HG03039 (cell line): ENCODE results near the gene MAS1L.
"Not testable (repeated sequence)": the region's sequence is repeated elsewhere in the genome, so short reads cannot be mapped to it uniquely, and the experiment has no call there.

Experiments used
- ATAC-seq: cut with Tn5 transposase; IDR thresholded peaks from one replicate; pipeline ENCODE4 v1.9.1; 2021; ENCODE audit warnings: mild to moderate bottlenecking, moderate library complexity; ENCODE audit not compliant: unreplicated experiment

The MAS1L gene

DNA sequence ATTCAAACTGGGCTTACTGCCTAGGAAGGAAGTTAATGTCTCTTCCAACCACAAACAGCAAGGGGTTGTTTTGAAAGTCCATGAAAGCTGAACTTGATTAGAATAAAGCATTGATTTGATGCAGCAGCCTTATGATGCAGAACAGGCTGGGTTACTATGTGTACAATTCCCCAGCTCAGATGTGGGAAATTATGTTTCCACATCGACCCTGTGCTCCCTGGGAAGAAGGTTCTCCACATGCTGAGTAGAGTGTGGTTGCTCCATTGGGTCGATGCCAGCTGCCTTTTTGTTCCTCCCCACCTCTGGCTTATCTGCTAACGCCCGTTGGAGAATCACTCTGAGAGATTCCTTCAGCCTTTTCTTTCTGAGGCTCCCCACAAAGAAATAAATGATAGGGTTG lies 1.2 kb downstream of the MAS1L start:
- ATAC-seq: no peak

DNA sequence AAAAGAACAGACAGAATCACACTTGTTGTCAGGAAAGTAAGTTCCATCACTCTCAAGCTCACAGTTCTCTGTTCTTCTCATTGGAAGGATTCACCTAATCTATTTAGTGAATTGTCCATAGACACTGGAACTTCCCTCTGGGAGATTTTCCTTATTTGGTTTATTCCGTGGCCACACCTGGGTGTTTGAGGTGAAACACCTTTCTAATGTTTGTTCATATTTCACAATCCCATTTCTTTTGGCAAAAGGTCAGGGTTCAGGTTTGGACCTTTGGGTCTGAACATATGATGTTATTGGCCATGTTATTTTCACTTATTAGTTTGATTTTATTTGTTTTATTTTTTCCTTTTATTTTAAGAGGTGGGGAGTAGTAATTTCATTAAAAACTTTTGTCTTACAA lies 4.0 kb downstream of the MAS1L start:
- no peak for ATAC-seq

DNA sequence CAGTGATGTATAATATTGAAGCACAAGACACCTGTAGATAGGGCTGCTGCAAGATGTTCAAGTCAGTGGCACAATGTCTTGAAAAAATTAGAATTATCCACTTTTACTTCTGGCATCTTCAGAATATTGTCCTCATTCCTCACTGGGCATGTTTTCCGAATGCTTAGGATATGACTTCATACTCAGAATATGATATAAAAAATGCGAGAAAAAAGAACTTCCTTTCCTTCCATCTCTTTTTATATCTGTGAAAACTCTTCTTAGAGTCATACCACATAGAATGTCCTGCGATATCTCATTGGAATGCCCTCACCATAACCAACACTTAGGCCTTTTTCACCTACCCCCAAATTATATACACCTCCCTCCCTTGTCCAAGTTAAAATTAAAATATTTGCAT lies 4.6 kb downstream of the MAS1L start:
- ATAC-seq: no peak

DNA sequence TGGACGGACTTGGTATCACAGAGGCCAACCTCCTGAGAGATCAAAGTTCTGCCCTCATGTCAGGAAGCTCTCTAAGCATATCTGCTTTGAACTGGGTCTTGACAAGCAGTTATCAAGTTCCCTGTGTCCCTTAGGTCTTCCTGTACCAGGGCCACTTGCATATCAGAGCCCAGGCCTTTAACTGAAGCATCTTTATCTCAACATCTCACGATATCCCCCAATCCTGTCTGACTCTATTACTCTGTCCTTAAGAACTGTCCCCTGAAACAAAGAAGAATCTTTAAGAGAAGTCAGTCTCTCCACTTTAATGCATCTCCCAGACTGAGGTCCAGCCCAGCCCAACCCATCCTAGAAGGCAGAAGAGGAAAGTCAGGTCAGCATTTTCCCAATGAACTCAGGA lies 8.2 kb downstream of the MAS1L start:
- no peak for ATAC-seq

DNA sequence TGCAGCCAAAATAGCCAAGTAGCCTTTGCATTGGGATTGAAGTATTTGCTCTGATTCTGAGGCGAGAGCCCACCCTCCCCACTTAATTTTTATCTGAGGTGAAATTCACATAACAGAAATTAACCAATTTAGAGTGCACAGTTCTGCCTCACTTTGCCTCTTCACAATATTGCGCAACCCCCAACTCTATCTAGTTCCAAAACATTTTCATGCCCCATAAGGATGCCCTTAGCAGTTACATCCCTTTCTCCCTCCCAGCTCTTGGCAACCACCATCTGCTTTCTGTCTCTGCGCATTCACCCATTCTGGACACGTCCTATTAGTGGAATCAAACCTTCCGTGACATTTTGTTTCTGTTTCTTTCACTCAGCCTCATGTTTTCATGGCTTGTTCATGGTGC lies 9.0 kb downstream of the MAS1L start:
- ATAC-seq: no peak

DNA sequence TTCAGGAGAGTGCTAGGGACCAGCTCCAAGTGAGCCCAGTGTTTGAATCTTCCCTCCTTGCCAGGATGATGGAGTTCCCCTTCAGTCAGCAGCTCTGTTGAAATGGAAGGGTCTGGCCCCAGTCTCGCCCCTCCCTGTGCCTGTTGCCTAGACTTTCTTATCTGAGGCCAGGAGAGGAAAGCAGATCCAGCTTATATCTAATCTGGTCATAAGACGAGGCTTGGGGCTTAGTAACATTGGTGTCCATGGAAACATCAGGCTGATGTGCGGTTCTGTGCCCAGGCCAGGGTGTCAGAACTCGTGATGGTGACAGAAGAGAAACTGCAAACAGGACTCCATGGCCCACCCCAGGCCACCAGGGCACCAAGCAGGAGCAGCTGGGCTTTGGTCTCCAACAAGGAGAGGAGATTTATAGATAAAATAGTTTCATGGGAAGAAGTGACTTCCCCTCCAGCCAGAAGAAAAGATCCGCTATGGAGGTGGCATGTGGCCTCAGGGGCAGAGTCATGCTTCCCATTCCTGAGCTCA lies 9.8 kb downstream of the MAS1L start:
- ATAC-seq: no peak

DNA sequence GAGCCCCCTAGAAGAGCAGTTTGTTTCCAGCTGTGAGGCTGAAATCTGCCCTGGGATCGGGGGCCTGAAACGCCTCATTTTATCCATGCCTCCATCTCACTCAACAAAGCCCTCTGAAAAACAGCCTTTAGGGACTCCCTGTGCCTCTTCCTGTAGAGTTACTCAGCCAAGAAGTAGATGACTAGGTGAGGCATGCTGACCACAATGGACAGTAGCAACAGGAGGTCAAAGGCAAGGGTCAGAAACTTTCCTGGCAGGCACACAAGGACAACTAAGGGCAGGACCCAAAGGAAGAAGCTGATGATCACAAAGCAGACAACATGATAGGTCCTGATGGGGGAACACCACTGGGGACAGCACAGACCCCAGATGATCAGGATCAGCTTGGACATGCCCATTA lies 12.8 kb downstream of the MAS1L start:
- no peak for ATAC-seq

DNA sequence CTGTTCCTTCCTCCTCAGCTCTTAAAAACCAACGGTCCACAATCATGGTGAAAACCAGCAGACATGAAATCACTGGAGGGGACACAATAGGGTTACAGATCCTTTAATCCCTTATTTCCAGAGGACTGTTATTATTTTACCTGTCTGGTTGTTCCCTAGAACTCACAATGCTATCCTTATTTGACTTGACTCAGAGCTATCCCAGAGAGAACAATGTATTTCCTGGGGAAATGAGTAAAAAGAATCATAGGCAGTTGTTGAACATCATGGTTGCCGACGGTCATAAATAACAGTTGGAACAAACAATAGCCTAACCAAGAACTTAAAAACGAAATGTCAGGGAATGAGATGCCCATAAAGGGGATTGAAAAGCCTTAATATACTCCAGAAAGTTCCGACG lies 21.5 kb downstream of the MAS1L start:
- no peak for ATAC-seq

DNA sequence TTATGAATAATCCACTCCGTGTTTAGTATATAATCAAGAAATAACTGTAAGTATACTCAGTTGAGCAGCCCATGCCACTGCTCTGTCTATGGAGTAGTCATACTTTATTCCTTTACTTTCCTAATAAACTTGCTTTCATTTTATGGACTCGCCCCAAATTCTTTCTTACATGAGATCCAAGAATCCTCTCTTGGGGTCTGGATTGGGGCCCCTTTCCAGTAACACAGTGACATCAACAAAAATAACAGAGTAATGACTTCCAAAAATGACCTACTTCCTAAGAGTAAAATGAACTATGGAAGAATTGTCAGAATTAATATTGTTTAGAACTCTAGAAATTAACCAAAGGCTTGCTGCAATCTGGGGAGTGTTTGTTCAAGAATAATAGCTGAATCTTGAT lies 22.0 kb downstream of the MAS1L start:
- ATAC-seq: no peak

DNA sequence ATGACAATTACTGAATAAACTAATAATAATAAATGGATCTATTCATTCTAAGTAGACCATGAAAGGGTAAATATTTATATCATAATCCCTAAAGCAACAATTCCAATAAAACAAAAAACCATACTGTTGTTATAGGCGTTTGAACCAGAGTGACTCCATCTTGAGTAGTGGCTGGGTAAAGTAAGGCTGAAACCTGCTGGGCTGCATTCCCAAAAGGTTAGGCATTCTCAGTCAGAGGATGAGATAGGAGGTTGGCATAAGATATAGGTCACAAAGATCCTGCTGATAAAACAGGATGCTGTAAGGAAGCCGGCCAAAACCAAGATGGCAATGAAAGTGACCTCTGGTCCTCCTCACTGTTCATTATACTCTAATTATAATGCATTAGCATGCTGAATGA lies 22.5 kb downstream of the MAS1L start:
- ATAC-seq: no peak

DNA sequence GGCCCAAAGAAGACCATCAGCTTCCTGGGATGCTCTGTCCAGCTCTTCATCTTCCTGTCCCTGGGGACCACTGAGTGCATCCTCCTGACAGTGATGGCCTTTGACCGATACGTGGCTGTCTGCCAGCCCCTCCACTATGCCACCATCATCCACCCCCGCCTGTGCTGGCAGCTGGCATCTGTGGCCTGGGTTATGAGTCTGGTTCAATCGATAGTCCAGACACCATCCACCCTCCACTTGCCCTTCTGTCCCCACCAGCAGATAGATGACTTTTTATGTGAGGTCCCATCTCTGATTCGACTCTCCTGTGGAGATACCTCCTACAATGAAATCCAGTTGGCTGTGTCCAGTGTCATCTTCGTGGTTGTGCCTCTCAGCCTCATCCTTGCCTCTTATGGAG lies 25.7 kb downstream of the MAS1L start:
- no peak for ATAC-seq

DNA sequence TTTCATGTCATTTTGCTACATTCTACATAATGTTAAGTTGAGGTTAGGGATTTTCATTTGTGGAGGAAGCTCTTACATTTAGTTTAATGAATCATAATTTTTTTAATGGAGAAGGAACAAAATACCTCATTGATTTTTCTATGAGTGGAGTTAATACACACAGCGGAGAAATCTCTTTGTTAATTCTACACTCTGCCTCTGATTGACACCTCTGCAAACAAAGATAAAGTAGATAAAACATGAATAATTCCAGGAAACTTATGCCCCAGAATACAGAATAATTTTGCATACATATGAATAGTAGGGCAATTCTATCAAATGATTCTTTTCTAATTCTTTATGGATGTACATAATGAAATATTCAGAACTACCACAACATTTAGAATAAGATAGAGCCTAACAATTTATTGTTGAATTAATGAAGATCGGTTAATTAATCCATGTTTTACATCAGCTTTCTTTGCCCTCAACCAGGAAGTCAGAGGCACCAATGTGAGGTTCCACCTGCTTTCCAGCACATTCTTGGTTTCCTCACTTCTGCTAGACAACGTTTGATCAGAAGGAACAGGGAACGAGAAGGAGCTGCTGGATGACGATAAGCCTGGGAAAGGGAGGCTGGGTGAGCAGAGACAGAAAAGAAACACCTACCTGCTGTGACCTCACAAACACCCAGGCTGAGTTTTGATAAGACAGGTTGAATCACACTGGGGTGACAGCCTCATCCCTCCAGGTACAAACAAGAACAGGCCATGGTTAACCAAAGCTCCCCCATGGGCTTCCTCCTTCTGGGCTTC lies 26.5 kb downstream of the MAS1L start:
- ATAC-seq: no peak

DNA sequence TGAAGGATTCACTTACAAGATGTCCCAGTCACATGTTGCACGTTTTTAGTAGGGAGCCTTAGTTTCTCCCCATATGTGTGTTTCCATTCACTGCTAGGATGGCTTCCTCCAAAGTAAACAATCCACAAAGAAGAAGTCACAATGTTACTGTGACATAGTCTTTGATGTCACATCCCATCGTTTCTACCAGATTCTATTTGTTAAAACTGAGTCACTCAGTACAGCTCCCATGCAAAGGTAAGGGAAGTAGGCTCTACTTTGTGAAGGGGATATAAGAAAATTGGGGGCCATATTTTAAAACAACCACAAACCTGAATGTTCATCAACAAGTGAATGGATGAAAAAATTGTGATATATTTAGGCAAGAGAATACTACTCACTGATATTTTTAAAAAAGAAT lies 30.8 kb downstream of the MAS1L start, which contains the start of the genes OR11A1 and OR2H1:
OR11A1 (minus strand) TSS at position 101 of the 400 bp plus-strand sequence. CDS start 29,430 bp downstream, outside the sequence.
OR2H1 (plus strand) TSS at position 185 of the 400 bp plus-strand sequence. CDS start 4,615 bp downstream, outside the sequence.
- no peak for ATAC-seq

DNA sequence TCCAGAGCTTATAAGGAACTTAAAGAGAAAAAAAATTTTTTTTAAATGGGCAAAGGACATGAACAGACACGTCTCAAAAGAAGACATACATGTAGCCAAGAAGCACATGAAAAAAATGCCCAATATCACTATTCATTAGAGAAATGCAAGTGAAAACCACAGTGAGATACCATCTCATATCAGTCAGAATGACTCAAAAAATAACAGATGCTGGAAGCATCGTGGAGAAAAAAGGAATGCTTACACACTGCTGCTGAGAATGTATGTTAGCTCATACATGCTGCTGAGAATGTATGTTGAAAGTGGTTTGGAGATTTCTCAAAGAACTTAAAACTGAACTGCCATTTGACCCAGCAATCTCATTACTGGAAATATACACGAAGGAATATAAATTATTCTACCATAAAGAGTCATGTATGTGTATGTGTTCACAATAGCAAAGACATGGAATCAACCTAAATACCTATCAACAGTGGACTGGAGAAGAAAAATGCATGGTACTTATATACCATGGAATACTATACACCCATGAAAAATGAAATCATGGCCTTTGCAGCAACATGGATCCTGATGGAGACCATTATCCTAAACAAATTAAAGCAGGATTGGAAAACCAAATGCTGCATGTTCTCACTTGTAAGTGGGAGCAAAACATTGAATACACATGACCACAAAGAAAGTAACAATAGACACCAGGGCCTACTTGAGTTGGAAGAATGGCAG lies 36.1 kb downstream of the MAS1L start:
- no peak for ATAC-seq

DNA sequence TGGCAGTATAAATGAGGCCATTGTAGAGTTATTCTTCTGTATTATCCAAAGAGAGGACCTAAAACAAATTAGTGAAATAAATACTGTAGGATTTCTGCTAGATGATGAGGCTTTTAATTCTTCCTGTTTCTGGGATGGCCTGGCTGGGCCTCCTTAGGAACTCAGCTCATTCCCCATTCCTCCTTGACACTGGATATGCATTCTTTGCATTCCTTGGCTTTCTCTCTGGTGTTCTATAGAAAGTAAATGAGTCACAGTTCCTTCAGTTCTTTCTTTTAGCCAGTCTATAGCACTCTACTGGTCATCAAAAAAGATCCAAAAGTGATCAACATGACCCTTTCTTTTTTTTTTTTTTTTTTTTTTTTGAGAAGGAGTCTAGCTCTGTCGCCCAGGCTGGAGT lies 40.1 kb downstream of the MAS1L start:
- ATAC-seq: no peak

DNA sequence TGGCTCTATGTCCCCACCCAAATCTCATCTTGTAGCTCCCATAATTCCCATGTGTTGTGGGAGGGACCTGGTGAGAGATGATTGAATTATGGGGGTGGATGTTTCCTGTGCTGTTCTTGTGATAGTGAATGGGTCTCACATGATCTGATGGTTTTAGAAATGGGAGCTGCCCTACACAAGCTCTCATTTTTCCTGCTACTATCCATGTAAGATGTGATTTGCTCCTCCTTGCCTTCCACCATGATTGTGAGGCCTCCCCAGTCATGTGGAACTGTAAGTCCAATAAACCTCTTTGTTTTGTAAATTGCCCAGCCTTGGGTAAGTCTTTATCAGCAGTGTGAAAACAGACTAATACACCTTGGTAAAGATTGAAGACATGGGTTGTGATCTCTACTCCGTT lies 43.7 kb downstream of the MAS1L start:
- not testable (repeated sequence) for ATAC-seq

DNA sequence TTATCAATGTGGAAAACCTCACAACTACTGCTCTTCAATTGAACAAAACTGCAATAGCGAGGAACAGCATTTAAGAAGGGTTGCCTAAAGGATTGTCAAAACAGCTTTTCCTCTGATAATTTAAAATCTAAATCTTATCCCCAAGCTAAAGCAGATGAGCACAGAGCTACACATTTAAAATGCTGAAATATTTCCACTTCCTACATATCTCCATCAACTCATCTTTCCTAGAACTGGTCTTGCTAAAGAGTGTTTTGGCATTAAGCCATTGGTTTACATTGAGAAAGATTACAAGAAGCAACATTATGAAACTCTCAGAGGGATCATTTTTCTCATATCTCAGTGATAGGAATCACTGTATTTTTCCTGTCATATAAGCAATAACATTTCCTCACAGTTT lies 45.0 kb downstream of the MAS1L start:
- ATAC-seq: no peak

DNA sequence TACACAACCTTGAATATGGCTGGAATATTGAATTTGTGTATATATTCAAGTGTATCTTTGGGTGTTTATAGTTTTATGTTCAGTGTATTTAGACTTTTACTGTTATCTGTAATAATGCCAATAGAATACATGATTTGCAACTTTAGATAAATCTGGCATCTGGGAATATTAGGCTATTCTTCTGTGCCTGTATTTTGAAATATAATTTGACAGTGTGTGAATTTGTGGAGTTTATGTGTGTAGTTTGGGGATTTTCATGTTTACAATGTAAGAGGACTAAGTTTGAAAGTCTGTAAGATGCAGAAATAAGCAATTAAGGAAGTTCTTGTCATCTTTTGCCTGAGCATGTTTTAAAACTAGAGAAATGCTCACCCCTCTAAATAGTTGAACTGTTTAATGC lies 48.8 kb downstream of the MAS1L start, which contains the start of gene OR10C1:
OR10C1 (plus strand) TSS at position 301 of the 400 bp plus-strand sequence. CDS start 710 bp downstream, outside the sequence.
- ATAC-seq: no peak

DNA sequence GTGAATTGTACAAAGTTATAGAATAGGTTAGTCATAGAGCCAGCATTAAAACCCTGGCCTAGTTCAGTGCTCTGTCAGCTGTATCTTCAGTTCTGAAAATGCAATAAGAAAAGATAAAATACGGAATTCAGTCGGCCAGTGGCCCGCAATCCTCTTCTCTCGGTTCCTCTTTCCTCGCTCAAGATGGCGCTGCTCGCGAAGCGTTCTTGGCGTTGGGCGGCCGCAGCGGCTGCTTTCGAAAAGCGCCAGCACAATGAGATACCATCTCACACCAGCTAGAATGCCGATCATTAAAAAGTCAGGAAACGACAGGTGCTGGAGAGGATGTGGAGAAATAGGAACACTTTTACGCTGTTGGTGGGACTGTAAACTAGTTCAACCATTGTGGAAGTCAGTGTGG lies 51.0 kb downstream of the MAS1L start:
- ATAC-seq: not testable (repeated sequence)
